ENCODE measurements around the gene C6orf163. TPM values are rescaled to one million over a fixed set of nuclear protein-coding genes. Genes with fewer than 3 reads are reported as not detected.

Gene C6orf163
- total RNA-seq, 1 donor from 2014 or later = 2.0 TPM

- H3K4me1 ChIP-seq = no peaks in the 10 kb centered on the region
- no peaks in the 10 kb centered on the region for H3K27me3 ChIP-seq
- H3K9me3 ChIP-seq = no peaks in the 10 kb centered on the region
- no peak overlapping the region for H3K4me3 ChIP-seq
- H3K36me3 ChIP-seq = no peaks in the 10 kb centered on the region
- no peak for DNase-seq (ENCODE audit: extremely low spot score in 2 of 2)
- no peak overlapping the region for H3K27ac ChIP-seq
- TF ChIP-seq POLR2AphosphoS5 (IDR thresholded peaks at IDR 0.05; ENCODE audit: insufficient read depth in 1 of 2, low read depth in 1 of 2) (no peak), CTCF (IDR thresholded peaks at IDR 0.05) (peak; percentile 32 to 75 (median 53))
- intact Hi-C loops (cut with DNase I) = no loop called here
Measured at GRCh38 chr6:87393026-87393622, 48.5 kb downstream of the C6orf163 start.

- Histone ChIP-seq H3K27ac (no peak overlapping the region), H3K4me3 (no peak overlapping the region), H3K36me3 (no peaks in the 10 kb centered on the region), H3K4me1 (no peaks in the 10 kb centered on the region), H3K27me3 (no peaks in the 10 kb centered on the region), H3K9me3 (no peaks in the 10 kb centered on the region)
- no peak for DNase-seq (ENCODE audit: extremely low spot score in 2 of 2)
- intact Hi-C loops (cut with DNase I) = no loop called here
- no peak for TF ChIP-seq POLR2A (IDR thresholded peaks at IDR 0.05)
- no peak for TF ChIP-seq CTCF (IDR thresholded peaks at IDR 0.05)
- TF ChIP-seq POLR2AphosphoS5 (IDR thresholded peaks at IDR 0.05; ENCODE audit: insufficient read depth in 1 of 2, low read depth in 1 of 2) = no peak
Measured at GRCh38 chr6:87395431-87395830, 50.8 kb downstream of the C6orf163 start.

- no peaks in the 10 kb centered on the region for H3K36me3 ChIP-seq
- no peaks in the 10 kb centered on the region for H3K4me1 ChIP-seq
- H3K27ac ChIP-seq = no peak overlapping the region
- no peak for DNase-seq (ENCODE audit: extremely low spot score in 2 of 2)
- no peaks in the 10 kb centered on the region for H3K27me3 ChIP-seq
- no peaks in the 10 kb centered on the region for H3K9me3 ChIP-seq
- no peak overlapping the region for H3K4me3 ChIP-seq
- intact Hi-C loops (cut with DNase I) = no loop called here
- no peak for TF ChIP-seq POLR2A (IDR thresholded peaks at IDR 0.05)
- no peak for TF ChIP-seq CTCF (IDR thresholded peaks at IDR 0.05)
- TF ChIP-seq POLR2AphosphoS5 (IDR thresholded peaks at IDR 0.05; ENCODE audit: insufficient read depth in 1 of 2, low read depth in 1 of 2) = no peak
Measured at GRCh38 chr6:87396595-87397392, 52.2 kb downstream of the C6orf163 start.

GRCh38 chr6:87397656-87398055, 53.0 kb downstream of the C6orf163 start:
- Histone ChIP-seq H3K27me3 (no peaks in the 10 kb centered on the region), H3K9me3 (no peaks in the 10 kb centered on the region), H3K4me1 (no peaks in the 10 kb centered on the region), H3K36me3 (no peaks in the 10 kb centered on the region), H3K27ac (no peak overlapping the region), H3K4me3 (no peak overlapping the region)
- intact Hi-C loops (cut with DNase I) = no loop called here
- DNase-seq (ENCODE audit: extremely low spot score in 2 of 2) = no peak
- TF ChIP-seq POLR2A (IDR thresholded peaks at IDR 0.05) (no peak), CTCF (IDR thresholded peaks at IDR 0.05) (no peak), POLR2AphosphoS5 (IDR thresholded peaks at IDR 0.05; ENCODE audit: insufficient read depth in 1 of 2, low read depth in 1 of 2) (no peak)

- DNase-seq (ENCODE audit: extremely low spot score in 2 of 2) = no peak
- Histone ChIP-seq H3K36me3 (no peaks in the 10 kb centered on the region), H3K4me3 (no peak overlapping the region), H3K4me1 (no peaks in the 10 kb centered on the region), H3K9me3 (no peaks in the 10 kb centered on the region), H3K27ac (no peak overlapping the region), H3K27me3 (no peaks in the 10 kb centered on the region)
- intact Hi-C loops (cut with DNase I) = no loop called here
- TF ChIP-seq POLR2AphosphoS5 (IDR thresholded peaks at IDR 0.05; ENCODE audit: insufficient read depth in 1 of 2, low read depth in 1 of 2) (no peak), POLR2A (IDR thresholded peaks at IDR 0.05) (no peak), CTCF (IDR thresholded peaks at IDR 0.05) (no peak)
Measured at GRCh38 chr6:87401832-87402231, 57.2 kb downstream of the C6orf163 start.
